ENCODE results near the gene HDGFL1.

The HDGFL1 gene

DNA sequence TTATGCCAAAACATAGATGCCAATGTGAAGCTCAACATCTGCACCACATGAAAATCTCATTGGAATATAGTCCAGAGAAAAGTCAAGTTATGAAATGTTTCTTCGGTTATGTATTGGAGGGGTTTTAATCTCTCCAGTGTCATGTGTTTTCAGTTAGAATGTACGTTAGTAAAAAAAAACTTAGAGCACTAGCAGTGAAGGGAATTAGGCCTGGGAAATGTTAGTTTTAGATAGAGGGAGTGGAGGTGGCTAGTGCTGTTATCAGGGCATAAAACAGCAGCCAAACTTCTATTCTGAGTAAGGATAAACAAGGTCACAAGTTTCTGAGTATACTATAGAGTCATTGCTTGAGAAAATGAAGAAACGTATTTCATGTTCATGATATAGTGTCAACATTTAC, 42.9 kb downstream of the HDGFL1 start:
- no peaks in the 10 kb centered on the region for H3K9me3 ChIP-seq (ENCODE audit: control insufficient read depth, low read length)
- no peak overlapping the region for H2AFZ ChIP-seq
- no peaks in the 10 kb centered on the region for H3K27me3 ChIP-seq (ENCODE audit: control insufficient read depth, insufficient read depth, low read length)
- H3K4me3 ChIP-seq (ENCODE audit: low read depth, low read length): no peak overlapping the region
- H3K79me2 ChIP-seq: no peaks in the 10 kb centered on the region
- H3K4me2 ChIP-seq (ENCODE audit: low read length): no peak overlapping the region
- peaks cover 4% of the 10 kb centered on the region for H3K4me1 ChIP-seq
- no peaks in the 10 kb centered on the region for H3K36me3 ChIP-seq (ENCODE audit: control insufficient read depth, insufficient read depth, low read length)
- H3K9ac ChIP-seq: no peak overlapping the region
- H3K27ac ChIP-seq: no peak overlapping the region
- TF ChIP-seq, protein P1, sequence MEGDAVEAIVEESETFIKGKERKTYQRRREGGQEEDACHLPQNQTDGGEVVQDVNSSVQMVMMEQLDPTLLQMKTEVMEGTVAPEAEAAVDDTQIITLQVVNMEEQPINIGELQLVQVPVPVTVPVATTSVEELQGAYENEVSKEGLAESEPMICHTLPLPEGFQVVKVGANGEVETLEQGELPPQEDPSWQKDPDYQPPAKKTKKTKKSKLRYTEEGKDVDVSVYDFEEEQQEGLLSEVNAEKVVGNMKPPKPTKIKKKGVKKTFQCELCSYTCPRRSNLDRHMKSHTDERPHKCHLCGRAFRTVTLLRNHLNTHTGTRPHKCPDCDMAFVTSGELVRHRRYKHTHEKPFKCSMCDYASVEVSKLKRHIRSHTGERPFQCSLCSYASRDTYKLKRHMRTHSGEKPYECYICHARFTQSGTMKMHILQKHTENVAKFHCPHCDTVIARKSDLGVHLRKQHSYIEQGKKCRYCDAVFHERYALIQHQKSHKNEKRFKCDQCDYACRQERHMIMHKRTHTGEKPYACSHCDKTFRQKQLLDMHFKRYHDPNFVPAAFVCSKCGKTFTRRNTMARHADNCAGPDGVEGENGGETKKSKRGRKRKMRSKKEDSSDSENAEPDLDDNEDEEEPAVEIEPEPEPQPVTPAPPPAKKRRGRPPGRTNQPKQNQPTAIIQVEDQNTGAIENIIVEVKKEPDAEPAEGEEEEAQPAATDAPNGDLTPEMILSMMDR (IDR thresholded peaks at IDR 0.05): no peak

DNA sequence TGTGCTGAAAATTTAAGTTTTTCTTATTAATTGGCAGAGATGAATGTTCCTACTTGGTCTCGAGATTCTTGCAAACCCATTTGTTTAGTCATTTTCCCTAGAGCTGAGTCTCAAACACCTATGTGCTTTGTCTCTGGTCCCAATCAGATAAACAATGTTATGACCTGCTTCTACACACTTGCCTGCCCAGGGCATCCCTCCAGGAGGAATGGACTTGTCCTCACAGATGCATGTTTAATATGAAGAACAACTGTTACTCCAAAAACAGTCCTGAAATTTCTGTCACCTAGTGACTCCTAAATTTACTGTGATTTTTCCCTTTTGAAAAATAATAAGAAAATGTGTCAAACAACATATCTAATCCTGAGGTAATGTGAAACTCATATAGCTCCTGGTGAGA, 43.7 kb downstream of the HDGFL1 start:
- Histone ChIP-seq H3K36me3 (ENCODE audit: control insufficient read depth, insufficient read depth, low read length) (no peaks in the 10 kb centered on the region), H3K4me2 (ENCODE audit: low read length) (no peak overlapping the region), H3K4me1 (peaks cover 4% of the 10 kb centered on the region), H3K79me2 (no peaks in the 10 kb centered on the region), H3K9me3 (ENCODE audit: control insufficient read depth, low read length) (no peaks in the 10 kb centered on the region), H3K27me3 (ENCODE audit: control insufficient read depth, insufficient read depth, low read length) (no peaks in the 10 kb centered on the region), H3K27ac (no peak overlapping the region), H2AFZ (no peak overlapping the region), H3K4me3 (ENCODE audit: low read depth, low read length) (no peak overlapping the region), H3K9ac (no peak overlapping the region)
- TF ChIP-seq, protein P1 (IDR thresholded peaks at IDR 0.05): no peak

DNA sequence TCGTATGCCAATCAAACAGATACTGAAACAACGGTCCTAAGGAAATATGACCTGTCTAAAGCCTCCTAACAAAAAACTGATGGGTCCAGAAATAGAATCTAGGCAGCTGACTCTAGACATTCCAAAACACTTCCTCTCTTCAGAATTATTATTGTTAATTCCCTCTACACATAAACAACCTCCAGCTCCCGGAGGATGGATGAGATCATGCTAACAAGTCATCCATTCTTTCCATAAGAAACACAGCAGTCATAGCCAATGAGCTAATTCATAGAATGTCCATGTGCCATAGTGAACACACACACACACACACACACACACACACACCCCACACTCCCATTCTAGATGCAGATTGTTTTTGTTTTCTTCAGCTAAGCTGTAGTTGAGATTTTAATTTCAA, 44.3 kb downstream of the HDGFL1 start:
- TF ChIP-seq, protein P1 (IDR thresholded peaks at IDR 0.05): no peak
- Histone ChIP-seq H3K27ac (no peak overlapping the region), H3K4me3 (ENCODE audit: low read depth, low read length) (no peak overlapping the region), H3K4me2 (ENCODE audit: low read length) (no peak overlapping the region), H3K9me3 (ENCODE audit: control insufficient read depth, low read length) (no peaks in the 10 kb centered on the region), H3K4me1 (peaks cover 4% of the 10 kb centered on the region), H3K9ac (no peak overlapping the region), H3K27me3 (ENCODE audit: control insufficient read depth, insufficient read depth, low read length) (no peaks in the 10 kb centered on the region), H2AFZ (no peak overlapping the region), H3K79me2 (no peaks in the 10 kb centered on the region), H3K36me3 (ENCODE audit: control insufficient read depth, insufficient read depth, low read length) (no peaks in the 10 kb centered on the region)

DNA sequence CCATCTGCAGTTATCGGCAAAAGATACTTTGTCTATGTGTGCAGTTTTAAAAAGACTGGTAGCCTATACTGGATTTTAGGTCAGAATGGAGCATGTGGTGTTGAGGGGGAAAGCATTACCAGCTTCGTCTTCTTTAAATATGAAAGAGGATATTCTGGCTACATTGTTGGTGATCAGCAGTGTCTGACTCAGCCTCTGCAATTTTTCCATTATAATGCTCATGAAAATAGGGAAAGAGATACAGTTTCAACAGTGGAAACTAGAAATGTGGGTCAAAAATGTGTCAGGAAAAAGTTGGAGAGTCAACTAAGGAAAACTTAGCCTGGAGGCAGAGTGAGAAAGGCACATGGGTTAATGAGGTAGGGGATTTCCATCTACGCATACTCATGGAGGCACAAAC, 45.2 kb downstream of the HDGFL1 start:
- TF ChIP-seq, protein P1 (IDR thresholded peaks at IDR 0.05): no peak
- no peak overlapping the region for H3K27ac ChIP-seq

DNA sequence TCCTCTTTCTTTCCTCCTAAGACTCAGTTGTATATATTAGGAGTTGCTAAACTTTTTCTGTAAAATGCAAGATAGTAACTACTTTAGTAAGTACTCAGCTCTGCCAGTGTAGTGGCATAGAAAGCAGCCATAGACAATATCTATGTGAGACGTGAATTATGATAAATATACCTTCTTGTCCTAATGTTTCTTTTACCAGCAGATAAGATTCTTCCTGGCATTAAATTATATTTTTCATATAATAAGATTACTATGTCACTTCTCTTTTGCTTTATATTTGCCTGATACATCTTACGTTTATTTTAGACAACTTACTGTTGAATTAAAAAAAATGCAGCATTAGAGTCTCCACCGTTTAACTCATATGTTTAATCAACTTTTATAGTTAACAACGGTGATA, 51.7 kb downstream of the HDGFL1 start:
- H3K27me3 ChIP-seq (ENCODE audit: control insufficient read depth, insufficient read depth, low read length): no peaks in the 10 kb centered on the region
- H2AFZ ChIP-seq: no peak overlapping the region
- H3K4me3 ChIP-seq (ENCODE audit: low read depth, low read length): no peak overlapping the region
- H3K36me3 ChIP-seq (ENCODE audit: control insufficient read depth, insufficient read depth, low read length): no peaks in the 10 kb centered on the region
- H3K27ac ChIP-seq: no peak overlapping the region
- no peaks in the 10 kb centered on the region for H3K9me3 ChIP-seq (ENCODE audit: control insufficient read depth, low read length)
- no peaks in the 10 kb centered on the region for H3K4me1 ChIP-seq
- TF ChIP-seq, protein P1 (IDR thresholded peaks at IDR 0.05): no peak
- no peak overlapping the region for H3K4me2 ChIP-seq (ENCODE audit: low read length)
- no peak overlapping the region for H3K9ac ChIP-seq
- H3K79me2 ChIP-seq: no peaks in the 10 kb centered on the region

More for the DNA sequence above, 45.2 kb downstream of the HDGFL1 start:
- no peak overlapping the region for H3K9ac ChIP-seq
- H3K79me2 ChIP-seq: no peaks in the 10 kb centered on the region
- H3K4me3 ChIP-seq (ENCODE audit: low read depth, low read length): no peak overlapping the region
- no peaks in the 10 kb centered on the region for H3K27me3 ChIP-seq (ENCODE audit: control insufficient read depth, insufficient read depth, low read length)
- H2AFZ ChIP-seq: no peak overlapping the region
- no peak overlapping the region for H3K4me2 ChIP-seq (ENCODE audit: low read length)
- no peaks in the 10 kb centered on the region for H3K36me3 ChIP-seq (ENCODE audit: control insufficient read depth, insufficient read depth, low read length)
- H3K4me1 ChIP-seq: peaks cover 4% of the 10 kb centered on the region
- H3K9me3 ChIP-seq (ENCODE audit: control insufficient read depth, low read length): no peaks in the 10 kb centered on the region

Data from parathyroid adenoma (tissue), 2 donors.